ENCODE measurements around the gene L1CAM.

The L1CAM gene

DNA sequence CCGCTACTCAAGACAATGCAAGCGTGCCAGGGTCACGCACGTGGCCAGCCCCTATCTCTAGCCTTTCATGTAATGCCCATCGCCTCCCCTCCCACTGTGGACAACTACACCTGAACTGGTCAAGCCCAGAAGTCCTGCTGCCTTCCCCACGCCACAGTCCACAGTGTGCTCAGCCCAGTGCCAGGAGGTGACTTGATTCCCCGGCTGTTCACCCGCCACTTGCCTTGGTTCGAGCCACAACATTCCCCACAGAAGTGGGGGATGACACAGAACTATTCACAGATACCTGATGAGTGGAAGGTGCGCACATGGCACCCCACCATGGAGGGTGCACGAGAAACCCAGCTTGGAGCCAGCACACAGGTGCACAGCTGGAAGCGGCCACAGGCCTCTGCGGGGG lies 33.3 kb upstream of the L1CAM start:
- Histone ChIP-seq H3K4me1 (ENCODE audit: control insufficient read depth, insufficient read depth, low read length) (no peaks in the 10 kb centered on the region), H3K4me3 (ENCODE audit: low read depth, low read length) (no peak overlapping the region), H3K27ac (ENCODE audit: extremely low read depth, low read depth, low read length) (no peak overlapping the region), H3K36me3 (ENCODE audit: control insufficient read depth in 2 of 2, insufficient read depth in 1 of 2, low read length in 2 of 2) (no peaks in the 10 kb centered on the region), H3K9me3 (ENCODE audit: control insufficient read depth, insufficient read depth, low read depth, low read length) (no peaks in the 10 kb centered on the region)
- ChIA-PET POLR2A (no interaction called here), CTCF (interaction anchor here (0.6 to 9.1 kb wide), 2 partner anchors 30 to 888 kb away, joined by 8 to 168 read pairs; partner anchors contain the start of gene RENBP)
- no peak for TF ChIP-seq ZNF48 (tag by site-specific recombination; IDR thresholded peaks at IDR 0.05)
- no peak for TF ChIP-seq ZNF354C (tag by site-specific recombination; IDR thresholded peaks at IDR 0.05; ENCODE audit: borderline replicate concordance, low read depth)
- TF ChIP-seq ZBTB17 (tag by site-specific recombination; IDR thresholded peaks at IDR 0.05) = no peak
- TF ChIP-seq ZNF843 (tag by site-specific recombination; IDR thresholded peaks at IDR 0.05) = no peak
- TF ChIP-seq ZNF707 (tag by site-specific recombination; IDR thresholded peaks at IDR 0.05) = no peak
- TF ChIP-seq ZNF132 (tag by site-specific recombination; IDR thresholded peaks at IDR 0.05; ENCODE audit: borderline replicate concordance) = no peak
- no peak for TF ChIP-seq ZBTB20 (tag by site-specific recombination; IDR thresholded peaks at IDR 0.05)

DNA sequence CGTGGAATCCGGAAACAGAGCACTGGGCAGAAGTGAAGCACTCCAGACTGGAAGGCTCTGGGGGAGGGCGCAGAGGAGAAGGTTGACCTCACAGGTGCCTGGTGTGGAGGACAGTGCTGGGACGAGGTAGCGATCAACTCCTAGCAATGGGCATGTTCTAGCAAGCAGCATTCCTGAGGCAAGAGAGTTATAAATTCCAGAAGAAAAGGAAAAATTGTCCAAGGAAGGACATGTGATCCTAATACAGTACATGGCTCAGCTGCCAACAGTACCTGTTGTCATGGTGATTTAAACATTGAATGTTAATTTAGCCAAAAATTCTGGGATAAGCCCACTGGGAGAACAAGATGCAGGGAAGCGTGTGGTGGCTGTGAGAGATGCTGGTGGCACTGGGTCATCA lies 31.9 kb upstream of the L1CAM start:
- CTCF ChIA-PET = interaction anchor here (0.9 to 9.1 kb wide), 4 partner anchors 31 to 492 kb away, joined by 3 to 168 read pairs (median 4); partner anchors contain the start of gene RENBP
- Histone ChIP-seq H3K36me3 (ENCODE audit: control insufficient read depth in 2 of 2, insufficient read depth in 1 of 2, low read length in 2 of 2) (no peaks in the 10 kb centered on the region), H3K27ac (ENCODE audit: extremely low read depth, low read depth, low read length) (no peak overlapping the region), H3K4me1 (ENCODE audit: control insufficient read depth, insufficient read depth, low read length) (no peaks in the 10 kb centered on the region), H3K9me3 (ENCODE audit: control insufficient read depth, insufficient read depth, low read depth, low read length) (no peaks in the 10 kb centered on the region), H3K4me3 (ENCODE audit: low read depth, low read length) (no peak overlapping the region)
- no peak for TF ChIP-seq ZNF202 (tag by site-specific recombination; IDR thresholded peaks at IDR 0.05; ENCODE audit: borderline replicate concordance)
- TF ChIP-seq, protein P1, sequence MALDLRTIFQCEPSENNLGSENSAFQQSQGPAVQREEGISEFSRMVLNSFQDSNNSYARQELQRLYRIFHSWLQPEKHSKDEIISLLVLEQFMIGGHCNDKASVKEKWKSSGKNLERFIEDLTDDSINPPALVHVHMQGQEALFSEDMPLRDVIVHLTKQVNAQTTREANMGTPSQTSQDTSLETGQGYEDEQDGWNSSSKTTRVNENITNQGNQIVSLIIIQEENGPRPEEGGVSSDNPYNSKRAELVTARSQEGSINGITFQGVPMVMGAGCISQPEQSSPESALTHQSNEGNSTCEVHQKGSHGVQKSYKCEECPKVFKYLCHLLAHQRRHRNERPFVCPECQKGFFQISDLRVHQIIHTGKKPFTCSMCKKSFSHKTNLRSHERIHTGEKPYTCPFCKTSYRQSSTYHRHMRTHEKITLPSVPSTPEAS (tag by site-specific recombination; IDR thresholded peaks at IDR 0.05) = no peak
- no peak for TF ChIP-seq ZNF10 (tag by site-specific recombination; IDR thresholded peaks at IDR 0.05)
- no peak for TF ChIP-seq ZBTB44 (tag by site-specific recombination; IDR thresholded peaks at IDR 0.05)
- no peak for TF ChIP-seq ZFP3 (tag by site-specific recombination; IDR thresholded peaks at IDR 0.05; ENCODE audit: low read depth)
- no peak for TF ChIP-seq KLF9 (tag by site-specific recombination; IDR thresholded peaks at IDR 0.05; ENCODE audit: low read depth)
- no peak for TF ChIP-seq GLI2 (tag by site-specific recombination; IDR thresholded peaks at IDR 0.05; ENCODE audit: borderline replicate concordance, low read depth)
- TF ChIP-seq MEIS1 (CRISPR knock-in tag; IDR thresholded peaks at IDR 0.05; ENCODE audit: borderline replicate concordance) = no peak
- TF ChIP-seq ZNF274 (IDR thresholded peaks at IDR 0.05; ENCODE audit: low read length) = no peak
- no peak for TF ChIP-seq ZNF274 (tag by site-specific recombination; IDR thresholded peaks at IDR 0.05; ENCODE audit: borderline replicate concordance)
- no peak for TF ChIP-seq ZSCAN5A (tag by site-specific recombination; IDR thresholded peaks at IDR 0.05)
- TF ChIP-seq, protein P2, sequence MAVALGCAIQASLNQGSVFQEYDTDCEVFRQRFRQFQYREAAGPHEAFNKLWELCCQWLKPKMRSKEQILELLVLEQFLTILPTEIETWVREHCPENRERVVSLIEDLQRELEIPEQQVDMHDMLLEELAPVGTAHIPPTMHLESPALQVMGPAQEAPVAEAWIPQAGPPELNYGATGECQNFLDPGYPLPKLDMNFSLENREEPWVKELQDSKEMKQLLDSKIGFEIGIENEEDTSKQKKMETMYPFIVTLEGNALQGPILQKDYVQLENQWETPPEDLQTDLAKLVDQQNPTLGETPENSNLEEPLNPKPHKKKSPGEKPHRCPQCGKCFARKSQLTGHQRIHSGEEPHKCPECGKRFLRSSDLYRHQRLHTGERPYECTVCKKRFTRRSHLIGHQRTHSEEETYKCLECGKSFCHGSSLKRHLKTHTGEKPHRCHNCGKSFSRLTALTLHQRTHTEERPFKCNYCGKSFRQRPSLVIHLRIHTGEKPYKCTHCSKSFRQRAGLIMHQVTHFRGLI (tag by site-specific recombination; IDR thresholded peaks at IDR 0.05) = no peak
- POLR2A ChIA-PET = interaction anchor here (1.2 to 1.5 kb wide), 2 partner anchors 9 to 11 kb away, joined by 6 to 8 read pairs; no protein-coding TSS in a partner anchor

Measured in HEK293 (cell line).